Measurements from ENCODE around the gene ARMC9. TPM values are rescaled to one million over a fixed set of nuclear protein-coding genes. Genes with fewer than 3 reads are reported as not detected.
"Not testable (repeated sequence)": the region's sequence is repeated elsewhere in the genome, so short reads cannot be mapped to it uniquely, and the experiment has no call there.

The ARMC9 gene
- total and polyA plus RNA-seq, 5 donors from 2014 or later: 0.11 to 0.92 (median 0.15) TPM; not detected in 2

- Mint-ChIP-seq H3K27ac (no peak overlapping the region), H3K4me3 (no peak overlapping the region), H3K27me3 (peaks cover 9% of the 10 kb centered on the region), H3K9me3 (no peaks in the 10 kb centered on the region), H3K4me1 (no peaks in the 10 kb centered on the region), H3K36me3 (no peaks in the 10 kb centered on the region)
- Histone ChIP-seq H3K27me3 (ENCODE audit: control insufficient read depth, insufficient read depth, low read length) (peaks cover 2% of the 10 kb centered on the region), H3K4me3 (ENCODE audit: low read depth, low read length) (no peak overlapping the region), H3K27ac (ENCODE audit: insufficient read depth, low read length, poor library complexity, severe bottlenecking) (no peak overlapping the region), H3K9me3 (ENCODE audit: control insufficient read depth in 2 of 2, low read length in 2 of 2) (no peaks in the 10 kb centered on the region), H3K36me3 (ENCODE audit: control insufficient read depth, insufficient read depth, low read length) (no peaks in the 10 kb centered on the region), H3K4me1 (ENCODE audit: control insufficient read depth, insufficient read depth, low read length, poor library complexity, severe bottlenecking) (no peaks in the 10 kb centered on the region)
- DNase-seq: no peak
- no peak for ATAC-seq (ENCODE audit: low read depth in 2 of 2)
Measured at GRCh38 chr2:231243866-231244265, 45.4 kb downstream of the ARMC9 start.

- no peaks in the 10 kb centered on the region for H3K36me3 ChIP-seq (ENCODE audit: control insufficient read depth, insufficient read depth, low read length)
- ATAC-seq (ENCODE audit: low read depth in 2 of 2) (no peak), DNase-seq (no peak)
- Mint-ChIP-seq H3K4me1 (no peaks in the 10 kb centered on the region), H3K27ac (no peak overlapping the region), H3K27me3 (peaks cover 5% of the 10 kb centered on the region), H3K36me3 (no peaks in the 10 kb centered on the region), H3K4me3 (no peak overlapping the region), H3K9me3 (no peaks in the 10 kb centered on the region)
- H3K9me3 ChIP-seq (ENCODE audit: control insufficient read depth in 2 of 2, low read length in 2 of 2): no peaks in the 10 kb centered on the region
- no peaks in the 10 kb centered on the region for H3K4me1 ChIP-seq (ENCODE audit: control insufficient read depth, insufficient read depth, low read length, poor library complexity, severe bottlenecking)
- no peak overlapping the region for H3K4me3 ChIP-seq (ENCODE audit: low read depth, low read length)
- no peak overlapping the region for H3K27ac ChIP-seq (ENCODE audit: insufficient read depth, low read length, poor library complexity, severe bottlenecking)
- peaks cover 2% of the 10 kb centered on the region for H3K27me3 ChIP-seq (ENCODE audit: control insufficient read depth, insufficient read depth, low read length)
Measured at GRCh38 chr2:231244382-231245248, 46.2 kb downstream of the ARMC9 start.

- Mint-ChIP-seq H3K9me3 (no peaks in the 10 kb centered on the region), H3K4me3 (no peak overlapping the region), H3K4me1 (no peaks in the 10 kb centered on the region), H3K27me3 (peaks cover 5% of the 10 kb centered on the region), H3K27ac (no peak overlapping the region), H3K36me3 (no peaks in the 10 kb centered on the region)
- no peak overlapping the region for H3K27ac ChIP-seq (ENCODE audit: insufficient read depth, low read length, poor library complexity, severe bottlenecking)
- H3K4me3 ChIP-seq (ENCODE audit: low read depth, low read length): no peak overlapping the region
- no peaks in the 10 kb centered on the region for H3K9me3 ChIP-seq (ENCODE audit: control insufficient read depth in 2 of 2, low read length in 2 of 2)
- H3K4me1 ChIP-seq (ENCODE audit: control insufficient read depth, insufficient read depth, low read length, poor library complexity, severe bottlenecking): no peaks in the 10 kb centered on the region
- DNase-seq: no peak
- ATAC-seq (ENCODE audit: low read depth in 2 of 2): no peak
- no peaks in the 10 kb centered on the region for H3K36me3 ChIP-seq (ENCODE audit: control insufficient read depth, insufficient read depth, low read length)
- H3K27me3 ChIP-seq (ENCODE audit: control insufficient read depth, insufficient read depth, low read length): no peaks in the 10 kb centered on the region
Measured at GRCh38 chr2:231245249-231246094, 47.0 kb downstream of the ARMC9 start.

- Histone ChIP-seq H3K4me1 (ENCODE audit: control insufficient read depth, insufficient read depth, low read length, poor library complexity, severe bottlenecking) (no peaks in the 10 kb centered on the region), H3K9me3 (ENCODE audit: control insufficient read depth in 2 of 2, low read length in 2 of 2) (no peaks in the 10 kb centered on the region), H3K4me3 (ENCODE audit: low read depth, low read length) (no peak overlapping the region), H3K36me3 (ENCODE audit: control insufficient read depth, insufficient read depth, low read length) (no peaks in the 10 kb centered on the region), H3K27me3 (ENCODE audit: control insufficient read depth, insufficient read depth, low read length) (no peaks in the 10 kb centered on the region), H3K27ac (ENCODE audit: insufficient read depth, low read length, poor library complexity, severe bottlenecking) (no peak overlapping the region)
- H3K36me3 Mint-ChIP-seq: no peaks in the 10 kb centered on the region
- H3K27me3 Mint-ChIP-seq: peaks cover 5% of the 10 kb centered on the region
- DNase-seq (no peak), ATAC-seq (ENCODE audit: low read depth in 2 of 2) (no peak)
- H3K4me3 Mint-ChIP-seq: no peak overlapping the region
- H3K4me1 Mint-ChIP-seq: no peaks in the 10 kb centered on the region
- H3K9me3 Mint-ChIP-seq: no peaks in the 10 kb centered on the region
- H3K27ac Mint-ChIP-seq: no peak overlapping the region
Measured at GRCh38 chr2:231246171-231246842, 47.9 kb downstream of the ARMC9 start.

- no peaks in the 10 kb centered on the region for H3K27me3 ChIP-seq (ENCODE audit: control insufficient read depth, insufficient read depth, low read length)
- H3K27ac Mint-ChIP-seq: peak overlapping the region in 1 of 3 donors; percentile 91
Measured at GRCh38 chr2:231250146-231250545, 51.7 kb downstream of the ARMC9 start.

GRCh38 chr2:231250698-231251097 lies 52.3 kb downstream of the ARMC9 start:
- Histone ChIP-seq H3K36me3 (ENCODE audit: control insufficient read depth, insufficient read depth, low read length) (no peaks in the 10 kb centered on the region), H3K27ac (ENCODE audit: insufficient read depth, low read length, poor library complexity, severe bottlenecking) (no peak overlapping the region), H3K27me3 (ENCODE audit: control insufficient read depth, insufficient read depth, low read length) (no peaks in the 10 kb centered on the region), H3K9me3 (ENCODE audit: control insufficient read depth in 2 of 2, low read length in 2 of 2) (no peaks in the 10 kb centered on the region), H3K4me1 (ENCODE audit: control insufficient read depth, insufficient read depth, low read length, poor library complexity, severe bottlenecking) (no peaks in the 10 kb centered on the region), H3K4me3 (ENCODE audit: low read depth, low read length) (no peak overlapping the region)
- H3K27ac Mint-ChIP-seq: peak overlapping the region in 1 of 3 donors; percentile 91
- ATAC-seq (ENCODE audit: low read depth in 2 of 2) (no peak), DNase-seq (no peak)
- H3K4me3 Mint-ChIP-seq: no peak overlapping the region
- H3K9me3 Mint-ChIP-seq: no peaks in the 10 kb centered on the region
- H3K4me1 Mint-ChIP-seq: no peaks in the 10 kb centered on the region
- peaks cover 5% of the 10 kb centered on the region for H3K27me3 Mint-ChIP-seq
- H3K36me3 Mint-ChIP-seq: no peaks in the 10 kb centered on the region

More at GRCh38 chr2:231250146-231250545, 51.7 kb downstream of the ARMC9 start:
- no peaks in the 10 kb centered on the region for H3K9me3 Mint-ChIP-seq
- ATAC-seq (ENCODE audit: low read depth in 2 of 2) (no peak), DNase-seq (no peak)
- H3K27me3 Mint-ChIP-seq: peaks cover 5% of the 10 kb centered on the region
- Histone ChIP-seq H3K4me3 (ENCODE audit: low read depth, low read length) (no peak overlapping the region), H3K9me3 (ENCODE audit: control insufficient read depth in 2 of 2, low read length in 2 of 2) (no peaks in the 10 kb centered on the region), H3K36me3 (ENCODE audit: control insufficient read depth, insufficient read depth, low read length) (no peaks in the 10 kb centered on the region), H3K27ac (ENCODE audit: insufficient read depth, low read length, poor library complexity, severe bottlenecking) (no peak overlapping the region), H3K4me1 (ENCODE audit: control insufficient read depth, insufficient read depth, low read length, poor library complexity, severe bottlenecking) (no peaks in the 10 kb centered on the region)
- H3K4me3 Mint-ChIP-seq: no peak overlapping the region
- no peaks in the 10 kb centered on the region for H3K4me1 Mint-ChIP-seq
- H3K36me3 Mint-ChIP-seq: no peaks in the 10 kb centered on the region

GRCh38 chr2:231253292-231253691 lies 54.9 kb downstream of the ARMC9 start:
- not testable (repeated sequence) for H3K4me3 Mint-ChIP-seq; H3K27me3 ChIP-seq (ENCODE audit: control insufficient read depth, insufficient read depth, low read length); H3K27me3 Mint-ChIP-seq; H3K4me1 Mint-ChIP-seq; H3K27ac ChIP-seq (ENCODE audit: insufficient read depth, low read length, poor library complexity, severe bottlenecking); H3K27ac Mint-ChIP-seq; H3K36me3 Mint-ChIP-seq; H3K9me3 Mint-ChIP-seq; H3K4me3 ChIP-seq (ENCODE audit: low read depth, low read length); H3K36me3 ChIP-seq (ENCODE audit: control insufficient read depth, insufficient read depth, low read length); H3K4me1 ChIP-seq (ENCODE audit: control insufficient read depth, insufficient read depth, low read length, poor library complexity, severe bottlenecking); DNase-seq; ATAC-seq (ENCODE audit: low read depth in 2 of 2); H3K9me3 ChIP-seq (ENCODE audit: control insufficient read depth in 2 of 2, low read length in 2 of 2)

Measured in CD4-positive, CD25-positive, alpha-beta regulatory T cell (primary cell).